G401.6 (cell line): ENCODE measurements around the gene ATXN1L.
"Not testable (repeated sequence)": the region's sequence is repeated elsewhere in the genome, so short reads cannot be mapped to it uniquely, and the experiment has no call there.

Experiments
- FAIRE-seq: peaks from 2 replicates; lab custom pipeline; 2012; peaks lifted over from hg19 to GRCh38; lab: Jason Lieb, UNC

ATXN1L gene, protein sequence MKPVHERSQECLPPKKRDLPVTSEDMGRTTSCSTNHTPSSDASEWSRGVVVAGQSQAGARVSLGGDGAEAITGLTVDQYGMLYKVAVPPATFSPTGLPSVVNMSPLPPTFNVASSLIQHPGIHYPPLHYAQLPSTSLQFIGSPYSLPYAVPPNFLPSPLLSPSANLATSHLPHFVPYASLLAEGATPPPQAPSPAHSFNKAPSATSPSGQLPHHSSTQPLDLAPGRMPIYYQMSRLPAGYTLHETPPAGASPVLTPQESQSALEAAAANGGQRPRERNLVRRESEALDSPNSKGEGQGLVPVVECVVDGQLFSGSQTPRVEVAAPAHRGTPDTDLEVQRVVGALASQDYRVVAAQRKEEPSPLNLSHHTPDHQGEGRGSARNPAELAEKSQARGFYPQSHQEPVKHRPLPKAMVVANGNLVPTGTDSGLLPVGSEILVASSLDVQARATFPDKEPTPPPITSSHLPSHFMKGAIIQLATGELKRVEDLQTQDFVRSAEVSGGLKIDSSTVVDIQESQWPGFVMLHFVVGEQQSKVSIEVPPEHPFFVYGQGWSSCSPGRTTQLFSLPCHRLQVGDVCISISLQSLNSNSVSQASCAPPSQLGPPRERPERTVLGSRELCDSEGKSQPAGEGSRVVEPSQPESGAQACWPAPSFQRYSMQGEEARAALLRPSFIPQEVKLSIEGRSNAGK

DNA sequence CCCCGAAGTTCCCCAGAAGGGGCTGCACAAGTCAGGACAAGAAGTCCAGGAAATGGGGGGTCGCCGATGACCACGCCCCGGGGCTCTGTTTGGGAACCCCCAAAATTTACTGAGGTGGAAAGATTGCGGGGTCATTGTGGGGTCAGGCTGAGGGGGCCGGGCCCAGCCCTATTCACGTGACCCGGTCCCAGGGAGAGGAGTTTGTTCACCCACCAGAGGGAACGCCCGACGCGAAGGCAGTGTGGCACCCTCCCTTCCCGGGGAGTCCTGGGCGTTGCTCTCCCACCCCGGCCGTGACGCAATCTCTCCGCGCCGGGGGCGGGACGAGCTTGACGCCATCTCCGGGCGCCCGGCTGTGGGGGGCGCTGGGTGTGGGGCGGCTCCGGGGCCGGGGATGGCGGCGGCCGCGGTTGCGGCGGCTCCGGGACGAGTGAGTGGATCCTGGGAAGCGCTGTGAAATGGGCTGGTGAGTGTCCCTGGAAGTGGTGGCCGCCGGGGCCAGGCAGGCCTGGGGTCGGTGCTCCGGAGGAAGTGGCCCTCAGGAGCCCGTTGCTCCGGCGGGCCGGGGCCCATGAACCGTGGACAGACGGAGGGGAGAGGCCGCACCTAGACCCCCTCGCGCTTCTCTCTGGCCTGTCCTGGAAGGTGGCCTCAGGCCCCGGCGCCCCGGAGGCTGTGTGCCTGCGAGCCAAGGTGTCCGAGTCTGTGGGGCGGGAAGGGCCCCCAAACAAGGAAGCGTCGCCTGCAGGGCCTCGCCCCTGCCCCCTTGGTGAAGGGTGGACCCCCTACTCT, at the start of gene ATXN1L:
ATXN1L (plus strand) TSS at position 338 of the 792 bp plus-strand sequence. CDS start 3,765 bp downstream, outside the sequence.
- FAIRE-seq = no peak

DNA sequence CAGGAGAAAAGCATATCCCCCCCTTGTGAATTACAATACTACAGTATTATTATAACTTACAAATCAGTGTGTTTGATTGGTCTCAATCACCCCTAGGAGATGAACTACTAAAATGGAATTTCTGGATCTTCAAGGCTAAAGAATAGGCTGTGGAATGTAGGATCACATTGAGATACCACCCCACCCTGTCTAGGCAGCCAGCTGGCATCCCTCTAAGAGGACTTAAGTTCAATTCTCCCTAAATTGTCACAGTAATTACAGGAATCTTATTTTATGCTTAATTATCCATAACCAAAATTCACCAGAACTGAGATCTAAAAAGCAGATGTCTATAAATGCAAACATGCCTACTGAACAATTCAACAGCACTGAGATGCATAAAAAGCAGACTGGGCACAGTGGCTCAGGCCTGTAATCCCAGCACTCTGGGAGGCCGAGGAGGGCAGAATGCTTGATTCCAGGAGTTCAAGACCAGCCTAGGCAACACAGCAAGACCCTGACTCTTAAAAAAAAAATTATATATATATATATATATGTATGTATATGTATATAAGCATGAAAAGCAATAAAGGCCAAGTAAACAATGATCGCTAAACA, 49.2 kb upstream of the ATXN1L start:
- FAIRE-seq = no peak

DNA sequence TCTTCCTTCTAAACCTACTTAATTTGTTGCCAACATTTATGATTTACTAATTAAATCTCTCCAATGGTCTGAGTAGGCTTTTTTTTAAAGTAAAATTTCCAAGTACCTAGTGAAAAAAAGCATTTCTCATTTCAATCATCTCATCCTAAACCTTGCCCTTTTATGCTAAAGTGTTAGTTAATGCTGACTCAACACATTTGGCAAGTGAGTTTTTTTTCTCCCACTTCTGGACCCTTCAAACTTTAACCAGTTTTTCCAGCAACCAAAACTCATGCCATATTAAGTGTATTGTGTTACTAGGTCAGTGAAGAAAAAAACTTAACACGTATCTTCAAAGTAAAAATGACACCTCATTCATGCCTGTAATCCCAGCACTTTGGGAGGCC, 42.5 kb upstream of the ATXN1L start:
- no peak for FAIRE-seq

DNA sequence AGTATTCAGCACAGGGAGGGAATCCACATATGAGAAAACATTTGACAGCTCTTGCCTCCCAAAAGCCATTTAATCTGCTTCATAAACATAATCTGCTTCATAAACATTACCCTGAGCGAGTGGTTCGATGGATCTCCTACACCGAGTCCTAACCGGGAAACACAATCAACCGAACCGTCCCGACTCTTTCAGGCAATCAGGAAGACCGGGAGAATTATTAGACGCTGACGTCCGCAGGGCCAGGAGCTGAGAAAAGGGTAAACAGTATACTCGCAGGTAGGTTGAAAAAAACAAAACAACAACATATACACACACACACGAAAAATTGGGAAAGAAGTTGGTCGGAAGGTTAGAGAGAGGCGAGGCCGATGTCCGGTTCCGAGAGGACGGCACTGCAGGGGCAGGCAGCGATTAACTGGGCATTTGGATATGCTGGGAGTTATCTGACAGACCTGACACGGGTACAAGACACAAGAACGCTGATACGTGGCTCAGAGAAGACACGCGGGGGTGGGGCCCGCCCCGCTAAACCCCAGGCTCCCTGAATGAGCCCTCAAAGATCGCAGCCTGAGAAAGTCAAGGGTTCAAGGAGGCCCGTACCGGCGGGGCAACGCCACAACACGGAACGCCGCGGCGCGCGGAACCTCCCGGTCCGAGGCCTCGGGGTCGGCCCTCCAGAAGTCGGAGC, 37.7 kb upstream of the ATXN1L start:
- FAIRE-seq = no peak

- no peak for FAIRE-seq
Observed at GRCh38 chr16:71808593-71809459, 37.0 kb upstream of the ATXN1L start, which contains the start of gene AP1G1. Gene AP1G1, minus strand, starts transcription at chr16:71808834. Its CDS starts 19,355 bp downstream, at chr16:71789479.

- not testable (repeated sequence) for FAIRE-seq
Observed at GRCh38 chr16:71810155-71810530, 35.6 kb upstream of the ATXN1L start.

- FAIRE-seq = no peak
Observed at GRCh38 chr16:71811261-71811803, 34.4 kb upstream of the ATXN1L start.

DNA sequence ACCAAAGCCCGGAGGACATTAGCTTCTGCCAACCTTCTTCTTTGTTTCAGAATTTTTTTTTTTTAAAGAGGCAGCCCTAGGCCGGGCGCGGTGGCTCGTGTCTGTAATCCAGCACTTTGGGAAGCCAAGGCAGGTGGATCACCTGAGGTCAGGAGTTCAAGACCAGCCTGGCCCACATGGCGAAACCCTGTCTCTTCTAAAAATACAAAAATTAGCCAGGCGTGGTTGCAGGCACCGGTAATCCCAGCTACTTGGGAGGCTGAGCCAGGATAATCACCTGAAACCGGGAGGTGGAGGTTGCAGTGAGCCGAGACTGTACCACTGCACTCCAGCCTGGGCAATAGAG, 28.6 kb upstream of the ATXN1L start:
- not testable (repeated sequence) for FAIRE-seq

DNA sequence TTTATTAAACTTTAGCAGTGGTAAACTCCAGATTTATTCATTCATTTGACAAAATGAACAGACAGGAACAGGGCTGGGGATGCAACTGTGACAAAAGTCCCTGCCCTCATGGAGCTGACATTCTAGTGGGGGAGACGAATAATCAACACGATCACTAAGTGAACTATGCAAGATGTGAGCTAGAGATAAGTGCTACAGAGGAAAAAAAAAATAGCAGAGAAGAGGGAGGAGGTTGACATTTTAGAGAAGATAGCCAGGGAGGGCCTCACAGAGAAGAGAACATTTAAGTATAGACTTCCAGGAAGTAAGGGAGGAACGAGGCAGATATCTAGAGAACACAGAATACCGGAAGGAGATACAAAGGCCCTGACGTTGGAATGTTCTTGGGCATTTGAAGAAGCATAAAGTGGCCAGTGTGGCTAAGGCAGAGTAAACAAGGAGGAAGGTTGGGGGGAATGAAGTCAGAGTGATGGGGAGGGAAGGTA, 19.2 kb upstream of the ATXN1L start:
- FAIRE-seq = no peak

DNA sequence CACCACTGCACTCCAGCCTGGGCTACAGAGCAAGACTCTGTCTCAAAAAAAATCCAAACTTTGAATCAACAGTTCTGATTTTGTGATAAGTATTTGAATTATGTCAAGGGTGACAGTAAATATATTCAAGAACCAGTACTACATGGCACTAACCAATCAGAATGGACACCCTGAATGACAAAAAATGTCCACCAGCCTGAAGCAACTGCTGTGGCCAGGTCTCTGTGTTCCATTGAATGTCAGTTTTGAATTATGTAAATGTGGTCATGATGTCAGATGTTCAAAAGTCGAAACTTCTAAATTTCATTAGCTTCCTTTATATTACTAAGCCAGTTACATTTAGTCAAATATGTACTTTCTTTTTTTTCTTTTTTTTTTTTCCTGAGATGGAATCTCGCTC, 15.4 kb upstream of the ATXN1L start:
- no peak for FAIRE-seq

- FAIRE-seq = not testable (repeated sequence)
Observed at GRCh38 chr16:71831698-71832097, 14.1 kb upstream of the ATXN1L start.

- not testable (repeated sequence) for FAIRE-seq
Observed at GRCh38 chr16:71832112-71832511, 13.7 kb upstream of the ATXN1L start.

DNA sequence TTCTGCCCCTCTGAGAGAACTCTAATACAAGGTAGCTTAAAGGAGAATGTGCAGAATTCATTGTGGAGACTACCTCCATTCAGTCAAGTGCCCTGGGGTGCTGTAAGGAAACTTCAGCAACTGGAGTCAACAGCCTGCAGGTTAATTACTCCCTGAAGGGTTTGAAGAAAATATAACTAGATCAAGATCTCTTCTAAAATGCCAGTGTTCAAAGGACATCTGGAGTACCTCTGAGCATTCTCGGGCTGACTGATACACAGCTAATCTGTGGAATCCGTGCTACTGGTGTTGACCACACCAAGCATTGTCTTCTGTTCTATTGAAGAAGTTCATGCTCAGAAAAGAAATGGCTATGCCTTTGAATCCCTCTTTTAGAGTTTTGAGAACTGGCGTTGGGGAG, 11.5 kb upstream of the ATXN1L start:
- FAIRE-seq = no peak

- FAIRE-seq = no peak
Observed at GRCh38 chr16:71837150-71837549, 8.6 kb upstream of the ATXN1L start.

DNA sequence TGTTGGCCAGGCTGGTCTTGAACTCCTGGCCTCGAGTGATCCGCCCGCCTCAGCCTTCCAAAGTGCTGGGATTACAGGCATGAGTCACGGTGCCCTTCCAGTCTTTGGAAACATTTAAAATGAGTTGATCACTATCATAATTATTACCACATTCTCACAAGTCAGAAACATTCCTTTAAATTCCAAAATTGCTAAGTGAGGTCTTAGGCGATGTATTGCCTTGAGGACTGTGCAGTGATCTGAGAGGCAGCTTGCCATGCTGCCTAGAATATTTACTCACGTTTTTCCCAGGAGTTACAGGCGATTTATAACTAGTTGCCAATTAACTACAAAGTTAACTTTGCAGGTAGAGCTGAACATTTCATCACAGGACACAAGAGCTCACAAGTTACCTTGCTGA, 5.7 kb upstream of the ATXN1L start:
- FAIRE-seq = no peak

DNA sequence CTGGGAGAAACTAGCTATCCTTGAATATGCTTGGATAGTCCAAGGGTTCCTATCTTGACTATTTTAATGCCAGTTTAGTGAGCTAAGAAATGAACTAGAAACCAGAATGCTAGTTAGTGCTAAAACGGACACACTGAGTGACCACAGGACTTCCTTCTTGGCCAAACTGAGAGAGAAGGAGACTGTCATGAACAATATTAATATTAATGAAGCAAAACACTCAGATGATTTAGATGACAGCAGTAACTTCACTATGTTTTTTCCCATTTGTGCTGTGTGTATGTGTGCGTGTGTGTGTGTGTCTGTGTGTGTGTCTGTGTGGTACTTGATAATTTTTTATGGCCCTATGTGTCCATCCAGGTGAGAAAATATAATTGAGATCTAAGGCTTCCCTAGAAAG, 2.2 kb upstream of the ATXN1L start:
- no peak for FAIRE-seq

DNA sequence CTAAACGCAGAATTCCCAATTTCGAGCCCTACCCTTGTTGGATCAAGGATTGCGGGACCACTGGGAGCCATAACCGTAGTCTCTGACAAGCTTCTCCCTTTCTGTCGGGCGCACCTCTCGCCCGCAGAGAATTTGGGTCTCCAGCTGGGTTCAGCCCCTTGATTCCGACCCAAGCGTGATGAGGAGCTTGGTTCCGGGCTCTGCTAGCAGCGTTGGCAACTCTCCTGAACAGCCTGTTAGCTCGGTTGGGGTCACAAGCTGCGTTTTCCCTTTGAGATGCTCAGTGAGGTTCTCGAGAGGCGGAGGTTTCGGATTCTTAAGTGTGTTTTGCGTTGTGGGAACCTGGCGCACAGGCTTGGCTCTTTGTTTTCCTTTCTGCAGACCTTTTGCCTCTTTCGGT, 655 bp downstream of the ATXN1L start:
- no peak for FAIRE-seq

DNA sequence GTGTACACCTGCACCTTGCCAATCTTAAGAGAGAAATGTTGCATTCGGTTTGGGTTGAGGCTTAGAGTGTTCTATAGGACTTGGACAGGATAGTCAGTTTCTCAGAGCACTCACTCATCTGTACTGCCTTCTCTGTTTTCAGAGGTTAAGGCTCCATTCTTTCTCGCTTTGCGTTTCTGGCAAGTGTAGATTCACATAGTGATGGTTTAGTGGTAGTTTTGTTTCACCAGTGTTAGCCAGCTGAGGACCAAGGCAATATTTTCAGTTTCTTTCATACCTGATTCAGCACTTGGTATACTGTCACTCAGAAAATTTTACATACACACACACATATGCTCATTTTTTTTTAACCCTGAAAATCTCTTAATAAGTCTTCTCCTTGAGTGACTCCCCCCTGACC, 1.3 kb downstream of the ATXN1L start:
- FAIRE-seq = no peak

GRCh38 chr16:71848622-71849021, 2.8 kb downstream of the ATXN1L start:
- no peak for FAIRE-seq

DNA sequence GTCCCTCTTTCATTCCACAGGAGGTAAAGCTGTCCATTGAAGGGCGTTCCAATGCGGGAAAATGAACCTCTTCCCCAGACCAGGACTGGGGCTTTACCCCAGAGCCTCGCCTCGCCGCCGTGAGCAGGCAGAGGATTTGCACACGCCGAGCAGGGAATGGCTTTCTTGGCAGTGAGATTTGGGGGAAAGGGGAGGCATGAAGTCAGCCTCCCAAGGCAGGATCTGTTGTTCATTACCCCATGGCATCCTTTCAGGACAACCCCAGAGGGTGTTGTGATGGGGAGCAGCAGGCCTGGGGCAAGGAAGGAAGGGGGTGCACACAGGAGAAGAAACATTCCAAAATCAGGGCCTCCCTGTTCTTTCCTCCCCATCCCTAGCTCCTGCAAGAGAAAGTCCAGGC, 6.0 kb downstream of the ATXN1L start:
- no peak for FAIRE-seq

DNA sequence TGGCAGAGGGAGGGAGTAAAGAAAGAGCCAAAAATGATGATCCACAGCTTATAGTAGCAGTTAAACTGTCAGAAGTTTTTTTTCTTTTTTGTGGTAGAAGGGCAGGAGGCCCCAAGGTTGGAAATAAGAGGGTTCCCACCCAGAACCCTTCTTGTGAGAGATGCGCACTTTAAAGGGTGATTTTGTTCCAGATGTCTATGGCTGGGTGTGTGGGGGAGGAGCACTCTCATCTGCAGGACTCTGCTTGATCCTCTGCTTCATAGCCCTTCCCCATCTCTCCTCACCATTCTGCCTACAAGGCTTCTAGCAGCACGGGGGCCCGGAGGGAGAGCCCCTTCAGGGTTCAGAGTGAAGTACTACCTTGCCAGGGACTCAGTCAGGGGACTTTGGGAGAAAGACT, 6.4 kb downstream of the ATXN1L start:
- FAIRE-seq = no peak
